IPS DF 6.9 (cell line): ENCODE results near the gene AGRN.
"Not testable (repeated sequence)": the region's sequence is repeated elsewhere in the genome, so short reads cannot be mapped to it uniquely, and the experiment has no call there.

Source experiments
- DNase-seq: peaks from one replicate; pipeline ENCODE4 v3.0.0-alpha.2; 2013; ENCODE audit warnings: low read depth, low spot score
- H3K27ac ChIP-seq: one replicate; pipeline ENCODE4 v1.5.1; 2013; ENCODE audit warnings: low read length, control low read depth
- H3K27me3 ChIP-seq: 2 replicates; pipeline ENCODE4 v1.6.1; 2013; ENCODE audit warnings: mild to moderate bottlenecking, low read length; ENCODE audit not compliant: control insufficient read depth, insufficient read depth
- H3K36me3 ChIP-seq: 2 replicates; pipeline ENCODE4 v1.6.1; 2013; ENCODE audit warnings: low read length; ENCODE audit not compliant: control insufficient read depth, insufficient read depth
- H3K4me1 ChIP-seq: 2 replicates; pipeline ENCODE4 v1.6.1; 2013; ENCODE audit warnings: low read length; ENCODE audit not compliant: control insufficient read depth, insufficient read depth
- H3K4me3 ChIP-seq: 2 replicates; pipeline ENCODE4 v1.5.1; 2013; ENCODE audit warnings: mild to moderate bottlenecking, low read length
- H3K9me3 ChIP-seq: 2 replicates; pipeline ENCODE4 v1.6.1; 2013; ENCODE audit warnings: low read length, inconsistent platforms; ENCODE audit not compliant: control insufficient read depth, insufficient read depth
- WGBS: extraction: QIAGEN DNeasy Blood & Tissue Kit; methylation state at CpG from one replicate; pipeline ENCODE4 v1.1.7; 2013; ENCODE audit warnings: mixed read lengths, missing lambda C conversion rate; ENCODE audit not compliant: insufficient read length, insufficient coverage; 5-methylcytosine and 5-hydroxymethylcytosine counted together

AGRN gene

GRCh38 chr1:1099506-1100183 is 79.7 kb downstream of the AGRN start:
- Histone ChIP-seq H3K4me3 (no peak overlapping the region), H3K9me3 (no peaks in the 10 kb centered on the region), H3K27me3 (no peaks in the 10 kb centered on the region), H3K36me3 (no peaks in the 10 kb centered on the region), H3K27ac (no peak overlapping the region), H3K4me1 (no peaks in the 10 kb centered on the region)
- no peak for DNase-seq
- WGBS = no CpG with 5 or more reads among the region's 4 CpGs

DNA sequence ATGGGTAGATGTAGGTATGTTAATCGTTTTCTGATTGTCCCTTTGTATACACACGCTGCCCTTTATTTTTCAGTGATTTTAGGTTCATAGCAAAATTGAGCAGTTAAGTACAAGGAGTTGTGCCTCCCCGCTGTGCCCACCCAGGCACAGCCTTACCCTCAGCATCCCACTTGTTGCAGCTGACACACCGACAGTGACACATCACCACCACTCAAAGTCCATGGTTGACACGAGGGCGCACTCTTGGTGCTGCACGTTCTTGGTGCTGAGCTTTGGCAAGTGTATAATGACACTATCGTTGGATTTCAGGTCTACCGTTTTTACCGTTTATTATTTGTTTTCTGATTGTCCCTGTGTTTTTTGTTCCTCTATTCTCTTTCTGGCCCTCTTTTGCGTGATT is 80.4 kb downstream of the AGRN start:
- H3K36me3 ChIP-seq = no peaks in the 10 kb centered on the region

DNA sequence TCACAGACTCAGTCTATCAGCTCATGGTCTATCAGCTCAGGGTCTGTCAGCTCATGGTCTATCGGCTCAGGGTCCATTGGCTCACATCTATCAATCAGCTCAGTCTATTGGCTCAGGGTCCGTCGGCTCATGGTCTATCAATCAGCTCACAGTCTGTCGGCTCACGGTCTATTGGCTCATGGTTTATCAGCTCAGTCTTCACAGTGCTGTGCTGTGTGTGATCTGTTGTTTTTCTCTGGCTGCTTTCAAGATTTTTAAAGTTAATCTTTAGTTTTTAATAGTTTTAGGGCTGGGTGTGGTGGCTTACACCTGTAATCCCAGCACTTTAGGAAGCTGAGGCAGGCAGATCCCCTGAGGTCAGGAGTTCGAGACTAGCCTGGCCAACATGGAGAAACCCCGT is 81.6 kb downstream of the AGRN start:
- H3K27me3 ChIP-seq = no peaks in the 10 kb centered on the region
- WGBS = no CpG with 5 or more reads among the region's 7 CpGs
- H3K9me3 ChIP-seq = peaks cover 2% of the 10 kb centered on the region
- no peaks in the 10 kb centered on the region; the same call in 1 of the 2 replicates for H3K36me3 ChIP-seq
- H3K4me1 ChIP-seq = no peaks in the 10 kb centered on the region
- no peak overlapping the region for H3K4me3 ChIP-seq
- no peak overlapping the region for H3K27ac ChIP-seq
- no peak for DNase-seq

More for the DNA sequence above, 80.4 kb downstream of the AGRN start:
- no peaks in the 10 kb centered on the region for H3K9me3 ChIP-seq
- DNase-seq = no peak
- no peak overlapping the region for H3K4me3 ChIP-seq
- WGBS = 100% methylated on average over 1 of the region's 11 CpGs
- H3K4me1 ChIP-seq = no peaks in the 10 kb centered on the region
- no peaks in the 10 kb centered on the region for H3K27me3 ChIP-seq
- H3K27ac ChIP-seq = no peak overlapping the region

DNA sequence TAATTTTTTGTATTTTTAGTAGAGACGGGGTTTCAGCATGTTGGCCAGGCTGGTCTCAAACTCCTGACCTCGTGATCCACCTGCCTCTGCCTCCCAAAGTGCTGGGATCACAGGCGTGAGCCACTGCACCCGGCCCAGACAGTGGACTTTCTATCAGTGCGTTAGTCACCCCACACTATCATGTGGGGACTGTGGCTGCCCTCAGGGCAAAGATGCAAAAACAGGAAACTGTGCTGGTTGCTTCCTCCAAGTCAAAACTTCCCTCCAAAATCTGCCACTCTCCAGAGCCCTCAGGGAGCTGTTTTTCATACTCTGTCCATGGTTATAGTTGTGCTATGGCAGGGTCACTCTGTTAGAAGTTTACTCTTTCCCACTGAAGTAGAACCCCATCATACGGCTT is 84.2 kb downstream of the AGRN start:
- not testable (repeated sequence) for H3K9me3 ChIP-seq, DNase-seq, H3K36me3 ChIP-seq, H3K4me3 ChIP-seq, H3K27ac ChIP-seq, H3K4me1 ChIP-seq, H3K27me3 ChIP-seq
- no CpG with 5 or more reads among the region's 6 CpGs for WGBS
